HG03175 (cell line): ENCODE results near the gene PACS1.
"Not testable (repeated sequence)": the region's sequence is repeated elsewhere in the genome, so short reads cannot be mapped to it uniquely, and the experiment has no call there.

Source experiments
- ATAC-seq: cut with Tn5 transposase; IDR thresholded peaks from one replicate; pipeline ENCODE4 v1.9.1; 2021; ENCODE audit warnings: mild to moderate bottlenecking, moderate library complexity; ENCODE audit not compliant: unreplicated experiment

The PACS1 gene

DNA sequence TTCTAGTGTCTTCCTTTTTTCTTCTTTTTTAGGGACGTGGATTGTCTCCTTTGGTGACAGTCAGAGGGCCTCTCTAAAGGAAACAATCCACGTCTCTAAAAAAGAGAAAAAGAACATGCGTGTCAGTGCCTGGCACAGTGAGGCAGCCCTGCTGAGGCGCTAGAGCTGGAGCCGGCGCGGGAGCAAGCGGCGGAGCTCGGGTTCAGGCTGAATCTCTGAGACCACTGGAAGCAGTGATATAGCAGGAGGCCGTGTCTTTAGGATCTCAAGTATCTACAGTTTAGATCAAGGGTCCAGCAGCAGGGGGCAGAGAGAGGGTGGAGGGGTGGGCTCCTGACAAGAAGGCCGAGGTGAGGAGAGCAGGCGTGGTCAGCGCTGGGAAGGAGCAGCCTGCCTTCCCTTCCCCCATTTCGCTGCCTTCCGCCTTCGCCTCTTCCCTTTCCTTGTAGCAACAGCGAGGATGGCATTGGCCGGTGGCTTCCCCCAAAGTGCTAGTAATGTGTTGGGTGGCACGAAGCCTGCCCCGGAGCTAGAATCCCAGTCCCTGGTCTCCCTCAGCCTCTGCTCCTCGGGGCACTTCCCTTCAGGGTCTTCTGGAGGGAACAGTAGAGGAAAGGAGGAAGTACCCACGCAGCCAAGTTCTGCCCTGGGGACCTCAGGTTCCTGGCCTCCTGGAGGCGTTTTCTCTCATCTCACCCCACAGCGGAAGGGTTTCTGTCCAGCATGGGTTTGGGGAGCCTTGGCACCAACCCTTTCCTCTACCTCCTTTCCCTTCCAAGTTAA lies 170.1 kb downstream of the PACS1 start:
- no peak for ATAC-seq

DNA sequence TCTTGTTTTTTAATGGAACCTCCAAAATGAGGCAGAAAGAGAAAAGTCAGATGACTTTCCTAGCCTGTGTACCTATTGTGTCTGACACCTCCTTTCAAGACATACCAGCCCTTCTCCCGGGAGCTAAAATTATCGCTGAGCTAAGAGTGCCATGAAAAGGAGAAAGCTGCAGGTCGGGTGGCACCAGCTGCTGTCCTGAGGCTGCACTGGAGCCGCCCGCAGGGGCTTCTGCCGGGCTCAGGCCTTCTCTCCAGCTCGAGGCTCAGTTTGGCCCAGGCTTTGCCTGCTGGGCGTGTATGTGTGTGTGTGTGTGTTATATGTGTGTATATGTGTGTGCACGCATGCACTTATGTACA lies 170.7 kb downstream of the PACS1 start:
- no peak for ATAC-seq

DNA sequence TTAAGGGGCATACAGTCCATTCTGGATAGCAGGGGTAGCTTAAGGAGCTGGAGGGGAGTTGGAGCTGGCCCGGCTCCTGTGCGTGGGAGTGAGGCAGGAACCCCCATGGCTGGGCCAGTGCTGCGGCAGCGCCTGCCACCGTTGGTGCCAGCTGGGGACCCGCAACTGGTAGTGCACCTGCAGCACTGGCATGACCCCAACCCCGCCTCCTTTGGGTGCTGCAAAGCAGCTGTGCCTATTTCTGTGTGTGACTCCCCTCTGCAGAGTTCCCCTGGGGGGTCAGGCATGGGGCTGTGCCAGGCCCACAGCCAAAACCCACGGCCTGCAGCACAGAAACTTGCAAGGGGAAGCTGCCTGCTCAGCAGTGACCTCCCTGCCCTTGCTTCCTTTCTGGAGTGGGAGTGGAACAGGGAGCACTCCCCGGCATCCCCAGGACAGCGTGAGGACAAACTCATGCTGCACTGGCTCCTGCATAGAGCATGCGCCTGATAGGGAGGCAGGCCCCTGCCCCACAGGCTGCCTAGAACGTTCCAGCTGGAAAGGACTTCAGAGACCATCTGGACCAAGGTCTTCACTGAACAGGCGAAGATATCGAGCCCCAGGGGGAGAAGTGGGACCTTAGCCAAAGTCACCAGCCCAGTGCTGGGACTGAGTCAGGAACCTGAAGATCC lies 172.2 kb downstream of the PACS1 start:
- ATAC-seq: no peak

DNA sequence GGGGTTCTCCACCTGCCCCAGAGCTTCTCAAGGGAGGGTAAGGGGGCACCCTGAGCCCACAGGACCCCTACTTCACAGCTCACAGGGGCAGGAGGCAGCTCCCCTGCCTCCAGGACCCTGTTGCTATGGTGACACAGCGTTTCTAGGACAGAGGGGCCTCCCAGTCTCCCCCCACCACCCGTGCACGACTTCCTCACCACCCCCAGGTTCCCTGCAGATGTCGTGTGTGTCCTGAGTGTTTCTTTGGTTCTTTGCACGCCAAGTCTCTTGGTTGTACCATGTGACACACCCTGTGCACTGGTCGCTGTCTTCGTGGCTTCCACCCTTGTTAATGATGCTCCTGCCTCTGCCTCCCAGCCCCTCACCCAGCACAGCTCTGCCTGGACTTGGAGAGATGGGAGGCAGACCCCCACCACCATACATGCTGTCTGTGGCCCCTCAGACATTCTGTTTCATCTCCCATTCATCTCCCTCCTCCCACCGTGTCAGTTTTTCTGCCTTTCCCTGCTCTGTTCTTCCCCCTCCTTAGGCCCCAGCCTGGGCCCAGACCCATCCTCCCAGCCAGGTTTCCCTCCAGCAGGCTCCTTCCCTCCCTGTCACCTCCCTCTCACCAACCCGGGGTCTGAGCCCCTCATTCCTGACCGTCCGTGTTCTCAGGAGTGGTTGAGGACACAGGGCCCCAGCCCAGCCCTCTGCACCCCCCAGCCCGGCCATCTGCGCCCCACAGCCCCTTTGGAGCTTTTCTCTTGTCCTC lies 173.9 kb downstream of the PACS1 start:
- no peak for ATAC-seq

DNA sequence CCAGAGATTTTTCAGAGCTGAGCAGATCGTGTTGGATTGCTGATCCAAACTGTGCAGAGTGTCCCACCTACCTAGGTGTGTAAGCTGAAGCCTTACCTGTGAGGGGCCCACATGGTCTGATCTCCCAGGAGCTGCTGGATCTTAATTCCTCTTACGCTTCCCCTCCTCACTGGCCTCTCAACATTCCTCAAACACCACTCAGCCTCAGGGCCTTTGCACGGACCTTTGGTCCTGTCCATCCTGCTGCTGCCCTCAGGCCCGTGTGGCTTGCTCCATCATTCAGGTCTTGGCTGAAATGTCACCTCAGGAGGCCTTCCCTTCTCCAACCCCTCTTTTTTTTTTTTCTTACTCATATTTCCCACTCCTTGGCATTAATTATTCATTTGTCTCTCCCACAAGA lies 177.2 kb downstream of the PACS1 start:
- ATAC-seq: no peak

DNA sequence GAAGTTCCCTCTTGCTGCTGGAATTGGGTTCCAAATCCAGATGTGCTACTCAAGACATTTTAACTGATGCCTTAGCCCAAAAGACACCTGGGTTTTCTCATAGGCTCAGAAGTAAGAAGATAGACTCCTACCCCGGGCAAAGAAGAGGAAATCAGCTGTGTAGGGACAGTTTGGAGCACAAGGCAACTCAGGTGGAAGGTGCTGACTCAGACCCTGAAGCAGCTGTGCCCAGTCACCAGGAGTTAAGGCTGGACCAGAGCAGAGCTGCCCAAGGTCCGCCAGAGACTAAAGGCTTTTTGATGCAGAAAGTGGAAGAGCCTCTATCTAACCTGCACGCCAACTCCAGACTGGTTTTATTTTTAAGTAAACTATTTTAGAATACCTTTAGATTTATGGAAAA lies 177.7 kb downstream of the PACS1 start:
- ATAC-seq: no peak

DNA sequence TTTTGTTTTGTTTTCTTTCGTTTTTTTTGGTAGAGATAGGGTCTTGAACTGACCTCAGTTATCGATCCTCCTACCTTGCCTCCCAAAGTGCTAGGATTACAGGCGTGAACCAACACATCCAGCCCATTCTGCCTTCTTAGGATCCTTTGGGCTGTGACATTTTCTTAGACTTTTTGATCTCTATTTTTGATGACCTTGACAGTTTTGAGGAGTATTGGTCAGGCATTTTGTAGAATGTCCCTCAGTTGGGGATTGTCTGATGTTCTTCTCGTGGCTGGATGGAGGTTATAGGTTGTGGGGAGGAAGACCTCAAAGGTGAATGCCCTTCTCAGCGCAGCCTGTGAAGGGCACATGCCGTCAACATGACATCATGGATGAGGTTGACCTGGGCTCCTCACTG lies 178.8 kb downstream of the PACS1 start:
- no peak for ATAC-seq

DNA sequence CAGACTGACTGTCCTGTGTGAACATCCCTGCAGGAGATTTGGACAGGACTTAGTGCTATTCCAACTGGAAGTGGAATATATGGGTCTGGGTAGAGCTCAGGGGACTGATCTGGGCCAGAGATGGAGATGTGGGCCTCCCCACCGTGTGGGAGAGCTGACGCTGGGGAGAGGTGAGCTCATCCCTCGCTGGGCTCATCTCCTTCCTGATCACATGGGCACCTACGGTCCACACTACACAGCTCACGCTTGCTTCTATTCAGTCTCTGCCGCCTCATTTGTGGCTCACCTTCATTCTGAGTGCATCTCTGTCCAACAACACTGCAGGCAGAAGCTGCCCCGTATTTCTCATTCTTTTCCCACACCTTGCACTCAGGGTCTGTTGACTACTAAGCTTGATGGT lies 181.7 kb downstream of the PACS1 start:
- ATAC-seq: no peak

DNA sequence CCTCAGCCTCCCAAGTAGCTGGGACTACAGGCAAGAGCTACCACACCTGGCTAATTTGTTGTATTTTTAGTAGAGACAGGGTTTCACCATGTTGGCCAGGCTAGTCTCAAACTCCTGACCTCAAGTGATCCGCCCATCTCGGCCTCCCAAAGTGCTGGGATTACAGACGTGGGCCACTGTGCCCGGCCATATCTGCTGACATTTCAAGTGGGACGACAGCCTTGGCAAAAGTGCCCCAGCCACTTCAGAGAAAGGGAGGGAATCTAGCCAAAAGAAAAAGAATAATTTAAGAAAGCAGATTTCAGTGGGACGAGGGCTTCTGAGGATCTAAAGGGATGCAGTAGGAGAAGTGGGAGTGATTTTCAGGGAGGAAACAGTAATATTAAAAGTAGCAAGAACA lies 183.0 kb downstream of the PACS1 start:
- ATAC-seq: not testable (repeated sequence)

DNA sequence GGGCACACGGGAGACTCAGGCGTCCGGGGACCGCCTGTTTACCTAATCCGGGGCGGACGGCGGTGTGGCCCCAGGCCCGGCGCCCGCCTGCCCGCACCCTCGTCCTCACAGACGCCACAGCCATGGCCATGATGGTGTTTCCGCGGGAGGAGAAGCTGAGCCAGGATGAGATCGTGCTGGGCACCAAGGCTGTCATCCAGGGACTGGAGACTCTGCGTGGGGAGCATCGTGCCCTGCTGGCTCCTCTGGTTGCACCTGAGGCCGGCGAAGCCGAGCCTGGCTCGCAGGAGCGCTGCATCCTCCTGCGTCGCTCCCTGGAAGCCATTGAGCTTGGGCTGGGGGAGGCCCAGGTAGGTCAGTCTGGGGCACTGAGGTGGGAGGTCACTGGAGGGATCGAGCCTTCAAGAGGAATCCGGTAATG lies 188.4 kb downstream of the PACS1 start:
- ATAC-seq: no peak

DNA sequence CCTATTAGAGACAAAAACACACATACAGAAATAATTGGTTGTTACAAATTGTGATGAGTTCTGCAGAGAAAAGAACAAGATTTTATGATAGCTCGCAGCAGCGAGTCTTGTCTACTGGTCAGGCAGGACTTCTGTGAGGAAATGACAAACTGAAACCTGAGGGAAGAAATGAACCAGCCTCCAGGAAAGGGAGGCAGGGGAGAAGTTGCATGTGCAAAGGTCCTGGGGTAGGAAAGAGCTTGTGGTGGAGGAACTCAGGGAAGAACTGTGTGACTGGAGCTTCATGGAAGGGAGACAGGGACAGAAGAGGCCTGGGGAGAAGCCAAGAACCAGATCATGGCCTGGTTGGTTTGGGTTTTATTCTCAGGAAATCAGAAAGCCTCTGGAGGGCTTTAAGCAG lies 189.2 kb downstream of the PACS1 start:
- ATAC-seq: no peak

DNA sequence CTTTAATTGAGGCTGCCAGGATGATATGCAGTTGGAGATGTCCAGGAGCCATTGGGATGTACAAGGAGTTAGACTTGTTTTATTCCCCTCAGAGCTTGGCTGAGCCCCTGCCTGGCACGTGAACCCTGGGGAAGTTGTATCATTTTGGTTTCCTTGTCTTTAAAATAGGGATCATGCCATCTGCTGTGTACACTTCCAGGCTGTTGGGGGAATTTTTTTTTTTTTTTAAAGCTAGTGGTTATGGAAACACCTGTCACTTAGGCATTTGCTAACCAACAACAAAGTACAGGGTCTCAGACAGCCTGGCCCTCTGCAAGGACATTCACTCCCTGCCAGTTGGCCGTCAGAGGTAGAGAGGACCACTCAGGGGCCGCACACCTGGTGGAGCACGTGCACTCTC lies 189.9 kb downstream of the PACS1 start:
- no peak for ATAC-seq

DNA sequence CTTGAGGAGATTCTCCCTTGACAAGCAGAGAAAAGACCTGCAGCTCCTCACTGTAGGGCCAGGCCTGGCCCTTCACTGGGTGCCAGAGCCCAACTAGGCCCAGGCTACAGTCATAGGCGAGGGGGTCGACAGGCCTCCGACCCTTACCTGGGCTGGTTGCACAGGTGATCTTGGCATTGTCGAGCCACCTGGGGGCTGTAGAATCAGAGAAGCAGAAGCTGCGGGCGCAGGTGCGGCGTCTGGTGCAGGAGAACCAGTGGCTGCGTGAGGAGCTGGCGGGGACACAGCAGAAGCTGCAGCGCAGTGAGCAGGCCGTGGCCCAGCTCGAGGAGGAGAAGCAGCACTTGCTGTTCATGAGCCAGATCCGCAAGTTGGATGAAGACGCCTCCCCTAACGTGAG lies 191.5 kb downstream of the PACS1 start:
- ATAC-seq: no peak

DNA sequence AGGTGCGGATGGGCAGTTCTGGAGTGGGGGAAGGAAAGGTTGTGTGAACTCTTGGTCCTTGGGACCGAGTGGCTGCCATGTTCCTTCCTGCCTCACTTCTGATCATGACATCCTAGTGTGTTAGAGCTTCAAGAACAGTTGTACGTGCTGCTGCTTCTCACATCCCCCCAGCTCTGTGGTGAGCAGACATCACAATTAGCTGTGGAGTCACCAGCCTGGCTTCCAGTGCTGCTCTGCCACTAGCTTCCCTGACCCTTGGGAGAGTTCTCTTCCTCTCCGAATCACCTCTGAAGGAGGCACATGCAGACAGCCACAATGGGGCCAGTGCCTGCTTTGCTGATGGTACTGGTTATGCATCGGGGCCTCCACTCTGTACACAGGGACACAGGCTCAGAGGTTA lies 192.1 kb downstream of the PACS1 start:
- no peak for ATAC-seq

DNA sequence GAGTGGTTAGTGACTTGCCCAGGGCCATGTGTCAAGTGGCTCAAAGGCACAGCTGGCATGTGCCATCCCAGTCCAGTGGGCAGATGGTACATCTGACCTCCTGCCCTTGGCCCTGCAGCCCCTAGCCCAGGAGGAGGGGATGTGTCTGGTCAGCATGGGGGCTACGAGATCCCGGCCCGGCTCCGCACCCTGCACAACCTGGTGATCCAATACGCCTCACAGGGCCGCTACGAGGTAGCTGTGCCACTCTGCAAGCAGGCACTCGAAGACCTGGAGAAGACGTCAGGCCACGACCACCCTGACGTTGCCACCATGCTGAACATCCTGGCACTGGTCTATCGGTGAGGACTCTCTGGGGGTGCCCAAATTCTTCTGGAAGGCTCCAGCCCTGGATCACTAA lies 192.6 kb downstream of the PACS1 start:
- ATAC-seq: no peak

DNA sequence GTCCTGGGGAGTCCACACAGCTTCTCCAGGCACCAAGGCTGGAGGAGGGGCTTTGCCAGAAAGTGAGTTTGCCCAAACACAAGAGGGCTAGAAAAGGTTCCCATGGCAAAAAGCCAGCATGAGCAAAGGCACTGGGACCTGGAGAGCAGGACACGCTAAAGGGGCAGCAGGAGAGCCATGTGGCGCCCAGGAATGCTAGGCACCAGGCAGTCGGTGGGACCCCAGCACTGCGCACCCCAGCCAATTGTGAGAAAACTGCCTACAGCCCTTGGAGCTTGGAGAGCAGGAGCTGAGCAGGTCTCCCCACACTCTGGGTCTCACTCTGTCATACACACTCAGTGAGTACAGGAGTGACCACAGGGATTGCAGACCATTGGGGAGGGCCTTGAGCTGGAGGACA lies 193.2 kb downstream of the PACS1 start:
- no peak for ATAC-seq

DNA sequence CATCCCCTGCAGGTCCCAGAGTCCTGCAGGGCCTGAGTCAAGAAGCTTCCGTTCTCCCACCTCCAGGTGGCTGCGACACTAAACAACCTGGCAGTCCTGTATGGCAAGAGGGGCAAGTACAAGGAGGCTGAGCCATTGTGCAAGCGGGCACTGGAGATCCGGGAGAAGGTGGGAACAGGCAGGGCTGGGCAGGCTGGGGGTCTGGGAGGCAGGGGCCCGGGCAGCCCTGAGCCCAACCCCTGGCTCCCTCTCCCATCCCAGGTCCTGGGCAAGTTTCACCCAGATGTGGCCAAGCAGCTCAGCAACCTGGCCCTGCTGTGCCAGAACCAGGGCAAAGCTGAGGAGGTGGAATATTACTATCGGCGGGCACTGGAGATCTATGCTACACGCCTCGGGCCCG lies 193.7 kb downstream of the PACS1 start:
- ATAC-seq: no peak

DNA sequence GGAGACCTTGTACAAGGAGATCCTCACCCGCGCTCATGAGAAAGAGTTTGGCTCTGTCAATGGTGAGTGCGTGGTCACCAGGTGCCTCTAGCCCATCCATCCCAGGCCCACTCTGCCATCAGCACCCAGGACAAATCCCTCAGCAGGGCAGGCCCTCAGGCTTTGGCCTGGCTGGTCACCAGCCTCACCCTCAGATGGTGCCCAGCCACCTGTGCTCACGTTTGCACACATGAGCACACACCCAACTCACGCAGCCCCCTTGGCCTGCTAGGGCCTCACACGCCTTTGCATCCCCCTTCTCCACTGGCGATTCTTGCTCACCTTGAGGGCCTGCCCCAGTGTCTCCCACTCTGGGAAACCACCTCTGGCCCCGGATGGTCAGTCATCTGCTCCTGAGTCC lies 194.3 kb downstream of the PACS1 start:
- ATAC-seq: no peak

DNA sequence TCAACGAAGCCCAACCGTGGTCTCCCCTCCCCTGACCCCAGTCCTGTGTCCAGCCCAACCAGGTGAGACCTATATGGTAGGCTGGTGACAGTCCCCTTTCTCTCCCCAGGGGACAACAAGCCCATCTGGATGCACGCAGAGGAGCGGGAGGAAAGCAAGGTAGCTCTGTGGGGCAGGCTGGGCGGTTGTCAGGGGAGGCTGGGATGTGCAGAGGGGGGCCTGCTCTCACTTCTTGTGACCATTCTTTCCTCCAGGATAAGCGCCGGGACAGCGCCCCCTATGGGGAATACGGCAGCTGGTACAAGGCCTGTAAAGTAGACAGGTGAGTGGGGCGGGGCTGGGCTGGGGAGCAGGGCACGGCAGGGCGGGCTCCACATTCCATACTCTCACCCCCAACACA lies 194.8 kb downstream of the PACS1 start:
- no peak for ATAC-seq

DNA sequence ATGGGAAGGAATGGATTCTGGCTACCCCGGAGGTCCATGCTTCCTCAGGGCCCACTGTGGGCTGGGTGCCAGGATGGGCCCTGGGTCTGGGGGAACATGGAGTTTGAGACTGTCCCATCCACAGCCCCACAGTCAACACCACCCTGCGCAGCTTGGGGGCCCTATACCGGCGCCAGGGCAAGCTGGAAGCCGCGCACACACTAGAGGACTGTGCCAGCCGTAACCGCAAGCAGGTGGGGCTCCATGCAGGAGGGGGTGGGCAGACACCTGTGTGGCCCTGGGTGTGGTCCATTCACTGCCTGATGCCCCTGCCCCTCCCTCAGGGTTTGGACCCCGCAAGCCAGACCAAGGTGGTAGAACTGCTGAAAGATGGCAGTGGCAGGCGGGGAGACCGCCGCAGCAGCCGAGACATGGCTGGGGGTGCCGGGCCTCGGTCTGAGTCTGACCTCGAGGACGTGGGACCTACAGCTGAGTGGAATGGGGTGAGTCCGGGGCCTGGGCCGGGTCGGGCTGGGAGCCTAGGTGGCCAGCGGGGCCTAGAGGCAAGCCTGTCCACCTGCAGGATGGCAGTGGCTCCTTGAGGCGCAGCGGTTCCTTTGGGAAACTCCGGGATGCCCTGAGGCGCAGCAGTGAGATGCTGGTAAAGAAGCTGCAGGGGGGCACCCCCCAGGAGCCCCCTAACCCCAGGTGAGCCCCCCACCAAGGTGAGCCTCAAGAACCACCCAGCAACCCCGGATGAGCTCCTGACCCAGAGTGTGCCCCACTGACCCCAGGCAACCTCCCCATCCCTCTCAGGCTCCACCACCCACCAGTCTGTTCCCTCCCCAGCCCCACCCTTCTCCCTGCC lies 195.7 kb downstream of the PACS1 start:
- no peak for ATAC-seq

DNA sequence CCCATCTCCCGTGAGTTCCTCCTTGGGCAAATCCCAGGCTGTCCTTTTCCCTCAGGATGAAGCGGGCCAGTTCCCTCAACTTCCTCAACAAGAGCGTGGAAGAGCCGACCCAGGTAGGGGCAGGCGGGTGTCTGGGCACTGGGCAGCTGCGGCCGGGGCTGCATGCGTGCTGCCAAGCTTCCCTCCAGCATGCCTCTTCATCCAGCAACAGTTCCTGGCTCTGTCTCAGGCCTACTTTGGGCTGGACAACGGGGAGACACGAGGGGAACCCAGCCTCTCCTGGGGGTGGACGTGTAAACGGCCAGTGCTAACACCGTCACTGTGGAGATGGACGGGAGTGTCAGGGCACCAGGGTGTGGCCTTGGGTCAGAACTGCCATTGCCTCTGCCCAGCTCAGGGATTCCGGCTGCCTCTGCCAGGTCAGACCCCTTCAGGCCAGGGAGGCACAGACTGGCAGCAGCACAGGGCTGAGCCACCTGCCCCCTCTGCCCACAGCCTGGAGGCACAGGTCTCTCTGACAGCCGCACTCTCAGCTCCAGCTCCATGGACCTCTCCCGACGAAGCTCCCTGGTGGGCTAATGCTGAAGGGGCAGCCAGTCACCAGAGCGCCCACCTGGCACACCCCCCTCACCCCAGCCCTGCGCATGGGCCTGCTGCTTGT lies 196.4 kb downstream of the PACS1 start:
- ATAC-seq: no peak
